ENCODE measurements around the gene STAP2.

Gene STAP2

DNA sequence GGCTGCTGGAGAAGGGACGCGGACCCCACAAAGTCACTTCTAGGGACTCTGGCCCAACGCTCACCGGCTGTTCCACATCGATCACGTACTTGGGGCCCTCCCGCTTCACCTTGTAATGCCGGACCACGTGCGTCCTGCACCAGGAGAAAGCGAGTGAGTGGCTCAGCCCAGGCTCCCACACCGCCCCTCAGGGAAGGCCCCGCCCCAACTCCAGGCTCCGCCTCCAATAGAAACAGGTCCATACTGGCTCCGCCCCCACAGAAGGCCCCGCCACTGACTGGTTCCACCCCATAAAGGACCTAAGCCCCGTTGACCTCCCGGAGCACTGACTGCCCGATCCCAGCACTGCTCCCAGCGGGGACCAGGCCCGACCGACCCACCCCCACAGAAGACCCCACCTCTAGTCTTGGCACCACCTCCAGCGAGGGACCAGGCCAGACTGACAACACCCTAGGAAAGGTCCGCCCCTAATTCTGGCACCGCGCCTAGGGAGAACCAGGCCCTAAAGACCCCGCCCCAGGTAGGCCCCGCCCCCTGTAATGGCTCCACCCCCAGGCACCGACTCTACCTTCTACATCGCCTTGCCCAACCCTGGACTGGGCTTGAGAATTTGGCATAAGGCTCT lies 11.3 kb downstream of the STAP2 start:
- DNase-seq (ENCODE audit: low spot score), result no peak

DNA sequence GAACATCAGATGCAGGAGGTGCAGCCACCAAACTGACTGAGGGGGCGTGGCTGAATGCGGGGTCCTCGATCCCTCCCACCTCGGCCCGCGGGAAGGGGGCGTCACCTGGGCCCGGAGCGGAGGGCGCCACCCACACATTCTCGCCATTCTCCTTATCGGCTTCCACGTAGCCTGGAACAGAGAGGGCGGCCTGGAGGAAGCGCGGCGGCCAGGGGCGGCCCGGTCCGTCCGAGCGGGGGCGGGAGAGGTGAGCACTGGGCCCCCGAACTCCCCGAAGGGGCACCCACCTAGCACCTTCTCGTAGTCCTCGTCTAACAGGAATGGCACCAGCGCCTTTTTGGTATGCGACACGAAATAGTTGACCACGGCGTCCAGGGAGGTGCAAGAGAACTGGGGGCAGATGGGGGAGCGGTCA lies 11.8 kb downstream of the STAP2 start:
- no peak for DNase-seq (ENCODE audit: low spot score)

DNA sequence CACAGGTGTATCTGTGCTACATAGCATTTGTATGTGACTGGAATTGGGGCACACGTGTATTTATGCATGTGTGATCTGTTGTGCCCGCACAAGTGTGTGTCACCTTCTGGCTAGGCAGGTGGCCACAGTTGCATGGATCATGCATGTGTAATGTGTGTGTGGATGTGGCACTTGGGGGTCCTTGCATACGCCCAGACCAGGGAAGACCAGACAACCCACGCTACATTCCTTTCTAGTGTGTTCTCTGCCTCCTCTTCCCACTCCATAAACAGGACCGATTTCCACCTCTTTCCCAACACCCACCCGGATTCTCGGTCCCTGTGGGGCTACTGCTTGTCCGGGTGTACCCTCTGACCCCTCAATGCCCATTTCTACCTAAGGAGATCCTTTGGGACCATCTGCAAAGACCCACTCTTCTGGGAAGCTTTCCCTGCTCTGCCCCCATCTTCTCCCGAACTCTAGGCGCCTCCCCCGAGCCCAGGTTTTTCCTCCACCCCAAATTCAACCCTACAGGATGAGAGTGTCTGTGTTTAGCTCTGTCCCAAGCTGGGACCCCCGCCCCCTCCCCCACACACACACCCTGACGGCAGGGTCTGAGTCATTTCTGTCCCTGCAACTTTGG lies 12.3 kb downstream of the STAP2 start:
- DNase-seq (ENCODE audit: low spot score), result no peak

DNA sequence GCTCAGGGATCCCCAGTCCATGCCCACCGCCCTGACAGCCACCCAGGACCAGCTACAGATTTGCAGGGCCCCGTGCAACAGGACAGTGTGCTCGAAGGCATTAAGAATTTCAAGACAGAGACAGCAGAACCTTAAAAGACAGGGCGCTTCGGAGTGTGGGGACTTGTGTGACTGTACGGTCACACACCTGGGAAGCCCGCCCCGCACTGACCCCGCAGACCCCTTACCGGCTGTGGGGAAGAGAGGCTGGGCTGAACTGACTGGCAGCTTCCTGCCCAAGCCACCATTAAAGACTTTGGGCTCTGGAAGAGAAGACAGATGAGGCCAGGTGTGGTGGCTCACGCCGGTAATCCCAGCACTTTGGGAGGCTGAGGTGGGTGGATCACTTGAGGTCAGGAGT lies 14.4 kb downstream of the STAP2 start:
- no peak for DNase-seq (ENCODE audit: low spot score)

DNA sequence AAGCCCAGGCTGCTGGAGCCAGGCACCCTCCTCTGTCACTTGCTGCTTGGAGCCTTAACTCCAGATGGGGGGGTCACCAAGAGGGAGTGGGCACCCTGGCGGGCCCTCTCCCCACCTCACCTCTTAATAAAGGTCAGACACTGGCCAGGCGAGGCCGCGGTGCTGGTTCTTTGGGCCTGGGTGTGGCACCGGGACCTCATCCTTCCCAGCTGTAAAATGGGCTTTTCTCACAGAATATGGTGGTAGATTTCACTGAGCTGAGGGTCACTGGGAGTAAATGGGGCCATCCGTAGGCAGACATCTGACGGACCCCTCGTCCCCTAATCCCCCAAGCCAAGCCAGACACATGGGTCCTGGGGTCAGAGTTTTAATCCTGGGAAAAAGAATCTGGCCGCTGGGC lies 14.9 kb downstream of the STAP2 start:
- no peak for DNase-seq (ENCODE audit: low spot score)

DNA sequence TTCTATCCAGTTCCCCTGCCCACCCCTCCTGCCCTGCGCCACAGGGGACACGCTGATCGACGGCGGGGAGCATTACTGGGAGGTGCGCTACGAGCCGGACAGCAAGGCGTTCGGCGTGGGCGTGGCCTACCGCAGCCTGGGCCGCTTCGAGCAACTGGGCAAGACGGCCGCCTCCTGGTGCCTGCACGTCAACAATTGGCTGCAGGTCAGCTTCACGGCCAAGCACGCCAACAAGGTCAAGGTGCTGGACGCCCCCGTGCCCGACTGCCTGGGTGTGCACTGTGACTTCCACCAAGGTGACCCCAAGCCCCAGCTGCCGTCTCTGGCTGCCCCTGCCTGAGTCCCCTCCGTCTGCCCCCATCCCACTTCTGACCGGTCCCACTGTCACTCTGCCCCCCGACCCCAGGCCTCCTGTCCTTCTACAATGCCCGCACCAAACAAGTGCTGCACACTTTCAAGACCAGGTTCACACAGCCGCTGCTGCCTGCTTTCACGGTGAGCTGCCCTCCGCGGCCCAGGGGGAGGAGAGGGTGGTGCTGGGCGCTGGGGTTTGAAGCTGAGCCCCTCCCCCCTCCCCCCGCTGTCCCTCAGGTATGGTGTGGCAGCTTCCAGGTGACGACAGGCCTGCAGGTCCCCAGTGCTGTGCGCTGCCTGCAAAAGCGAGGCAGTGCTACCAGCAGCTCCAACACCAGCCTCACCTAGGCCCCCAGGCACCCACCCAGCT lies 15.5 kb downstream of the STAP2 start:
- no peak for DNase-seq (ENCODE audit: low spot score)

DNA sequence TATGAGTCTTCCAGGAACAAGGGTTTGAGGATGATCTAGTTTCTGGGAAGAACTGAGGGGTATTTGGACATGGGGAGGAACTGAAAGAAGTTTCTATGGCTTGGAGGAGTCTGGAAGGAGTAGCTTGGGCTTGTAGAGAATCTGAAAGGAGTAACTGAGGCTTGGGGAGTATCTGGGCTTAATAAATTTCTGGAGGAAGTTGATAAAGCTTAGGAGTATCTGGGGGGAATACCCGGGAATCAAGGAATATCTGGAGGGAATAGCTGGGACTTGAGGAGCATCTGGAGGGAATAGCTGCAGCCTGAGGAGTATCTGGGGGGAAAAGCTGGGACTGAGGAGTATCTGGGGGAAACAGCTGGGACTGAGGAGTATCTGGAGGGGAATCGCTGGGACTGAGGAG lies 18.2 kb downstream of the STAP2 start:
- DNase-seq (ENCODE audit: low spot score), result no peak

DNA sequence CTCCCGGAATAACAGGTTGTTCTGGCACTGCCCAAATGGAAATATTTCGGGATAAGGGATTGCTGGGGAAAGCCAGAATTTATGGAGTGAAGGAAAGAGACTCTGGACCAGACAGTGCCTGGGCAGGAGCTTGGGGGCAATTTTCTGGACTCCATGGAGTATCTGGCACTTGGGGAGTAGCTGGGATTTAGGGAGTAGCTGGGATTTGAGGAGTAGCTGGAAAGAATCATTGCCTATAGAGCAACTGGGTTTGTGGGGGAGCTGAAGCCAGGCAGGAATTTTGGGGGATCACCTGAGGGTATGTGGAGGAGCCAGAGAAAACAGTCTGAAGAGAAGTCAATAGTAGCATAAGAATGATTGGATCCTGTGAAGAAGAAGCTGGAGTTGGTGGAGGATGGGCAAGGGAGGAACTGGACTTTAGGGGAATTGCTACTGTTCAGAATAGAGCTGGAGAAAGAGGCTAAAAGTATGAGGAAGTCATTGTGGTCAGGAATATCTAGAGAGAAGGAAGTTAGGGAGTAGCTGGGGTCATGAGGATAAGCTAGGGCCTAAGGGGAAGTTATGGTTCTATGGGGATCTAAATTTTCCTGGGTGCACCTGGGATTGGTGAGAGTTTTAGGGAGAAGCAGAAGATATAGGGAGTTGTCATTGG lies 19.4 kb downstream of the STAP2 start:
- DNase-seq (ENCODE audit: low spot score), result no peak

DNA sequence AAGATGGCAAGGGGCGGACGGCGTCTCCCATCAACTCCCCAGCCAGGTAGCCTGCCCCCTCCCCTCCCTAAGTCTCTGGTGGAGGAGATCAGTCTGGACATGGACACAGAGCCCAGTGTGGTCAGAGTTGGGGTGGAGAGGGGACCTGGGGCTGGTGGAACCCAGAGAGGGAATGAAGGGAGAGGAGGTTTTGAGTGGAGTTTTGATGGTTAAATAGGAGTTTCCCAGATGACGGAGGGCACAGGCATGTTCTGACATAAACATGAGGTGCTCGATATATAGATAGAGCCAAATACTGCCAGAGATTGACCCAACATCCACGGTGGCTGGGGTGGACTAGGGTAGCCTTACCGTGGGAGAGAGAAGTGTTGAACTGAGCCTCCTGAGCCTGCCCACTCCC lies 20.2 kb downstream of the STAP2 start:
- no peak for DNase-seq (ENCODE audit: low spot score)

DNA sequence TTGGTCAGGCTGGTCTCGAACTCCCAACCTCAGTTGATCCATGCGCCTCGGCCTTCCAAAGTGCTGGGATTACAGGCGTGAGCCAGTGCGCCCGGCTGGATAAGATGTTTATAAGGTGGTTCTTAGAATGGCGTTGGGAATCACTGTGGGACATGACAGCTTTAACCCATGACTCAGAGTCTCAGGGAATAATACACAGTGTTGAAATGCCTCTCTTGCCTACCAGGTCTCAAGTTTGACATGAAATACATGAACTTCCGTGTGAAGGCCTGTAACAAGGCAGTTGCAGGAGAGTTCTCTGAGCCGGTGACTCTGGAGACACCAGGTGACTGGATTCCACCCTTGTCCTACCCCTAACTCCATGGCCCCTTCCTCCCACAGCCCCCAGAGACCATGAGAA lies 21.7 kb downstream of the STAP2 start:
- DNase-seq (ENCODE audit: low spot score), result no peak

DNA sequence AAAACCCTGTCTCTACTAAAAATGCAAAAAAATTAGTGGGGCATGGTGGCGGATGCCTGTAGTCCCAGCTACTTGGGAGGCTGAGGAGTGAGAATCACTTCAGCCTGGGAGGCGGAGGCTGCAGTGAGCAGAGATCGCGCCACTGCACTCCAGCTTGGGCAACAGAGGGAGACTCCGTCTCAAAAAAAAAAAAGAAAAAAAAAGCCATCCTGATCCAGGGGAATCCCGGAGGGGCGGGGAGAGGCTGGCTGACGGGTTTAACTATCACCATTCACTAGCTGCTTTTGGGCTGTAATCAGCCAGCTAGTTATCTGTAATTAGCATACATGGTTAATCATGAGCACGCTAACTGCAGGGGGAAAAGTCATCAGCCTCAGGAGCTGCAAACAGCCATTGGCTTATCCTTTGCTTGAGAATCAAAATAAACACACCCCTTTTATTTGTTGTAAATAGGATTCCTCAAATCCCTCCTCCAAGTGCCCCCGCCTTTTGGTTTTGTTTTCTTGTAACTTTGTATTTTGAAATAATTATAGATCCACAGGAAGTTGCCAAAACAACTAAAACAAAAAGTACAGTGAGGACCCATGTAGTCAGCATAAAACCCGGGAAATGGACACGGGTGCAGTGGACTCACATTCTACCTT lies 24.7 kb downstream of the STAP2 start:
- DNase-seq (ENCODE audit: low spot score), result no peak

DNA sequence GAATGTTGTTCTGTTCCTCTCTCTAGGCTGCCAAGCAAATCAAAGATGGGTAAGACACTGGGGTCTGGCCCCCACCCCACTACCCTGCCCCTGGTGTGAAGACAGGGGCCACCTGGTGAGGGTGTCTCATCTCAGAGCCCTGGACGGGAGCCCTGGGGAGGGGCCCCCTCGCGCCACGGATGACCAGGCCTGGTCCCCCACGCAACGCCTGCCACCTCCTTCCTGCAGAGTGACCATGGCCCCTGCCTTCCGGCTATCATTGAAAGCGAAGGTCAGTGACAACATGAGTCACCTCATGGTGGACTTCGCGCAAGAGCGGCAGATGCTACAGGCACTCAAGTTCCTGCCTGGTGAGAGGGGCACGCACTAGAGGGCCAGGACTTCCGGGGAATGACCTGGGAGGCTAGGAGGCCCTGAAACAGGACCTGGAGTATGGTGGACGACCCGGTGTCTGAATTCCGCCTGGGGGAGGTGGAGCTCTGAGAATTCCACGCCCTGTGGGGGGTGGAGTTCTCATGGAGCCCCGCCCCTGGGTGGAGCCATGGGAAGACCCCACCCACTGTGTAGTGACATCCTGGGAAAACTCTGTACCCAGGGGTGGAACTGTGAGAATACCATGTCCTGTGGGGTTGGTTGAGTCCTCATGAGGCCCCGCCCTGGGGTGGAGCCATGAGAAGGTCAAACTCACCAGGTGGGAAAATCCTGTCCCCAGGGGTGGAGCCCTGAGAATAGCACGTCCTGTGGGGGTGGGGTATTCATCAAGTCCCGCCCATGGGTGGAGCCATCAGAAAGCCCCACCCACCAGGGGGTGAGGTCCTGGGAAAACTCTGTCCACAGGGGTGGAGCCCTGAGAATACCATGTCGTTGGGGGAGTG lies 28.1 kb downstream of the STAP2 start:
- DNase-seq (ENCODE audit: low spot score), result no peak

DNA sequence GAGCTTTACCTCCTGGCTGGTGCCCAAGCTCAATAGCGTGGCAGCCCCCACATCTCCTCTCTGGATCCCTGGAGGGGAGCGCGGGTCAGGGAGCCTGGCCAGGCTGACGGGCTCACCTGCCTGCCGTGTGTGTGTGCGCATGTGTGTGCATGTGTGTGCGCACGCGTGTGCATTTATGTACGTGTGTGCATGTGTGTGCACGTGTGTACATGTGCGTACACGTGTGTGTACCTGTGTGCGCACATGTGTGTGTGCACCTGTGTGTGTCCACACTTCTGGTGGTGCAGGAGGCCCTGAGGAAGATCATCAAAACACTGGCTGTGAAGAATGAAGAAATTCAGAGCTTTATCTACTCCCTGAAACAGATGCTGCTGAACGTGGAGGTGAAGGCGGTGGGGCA lies 33.0 kb downstream of the STAP2 start:
- DNase-seq (ENCODE audit: low spot score), result no peak

DNA sequence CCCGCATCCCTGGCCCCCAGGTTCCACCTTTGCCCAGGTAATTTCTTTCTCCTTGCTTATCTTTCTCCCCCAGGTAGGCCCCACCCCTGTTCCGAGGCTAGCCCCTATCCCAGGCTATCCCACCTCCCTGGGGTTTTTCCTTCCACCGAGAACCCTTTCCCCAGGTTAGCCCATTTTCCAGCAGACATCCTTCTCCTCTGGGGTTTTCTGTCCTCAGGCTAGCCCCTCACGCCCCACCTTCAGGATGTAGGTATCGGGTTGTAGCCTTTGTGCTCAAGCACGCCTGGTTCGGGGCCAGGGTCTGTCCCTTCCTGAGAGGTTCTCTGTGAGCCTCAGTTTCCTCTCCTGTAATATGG lies 33.4 kb downstream of the STAP2 start:
- no peak for DNase-seq (ENCODE audit: low spot score)

DNA sequence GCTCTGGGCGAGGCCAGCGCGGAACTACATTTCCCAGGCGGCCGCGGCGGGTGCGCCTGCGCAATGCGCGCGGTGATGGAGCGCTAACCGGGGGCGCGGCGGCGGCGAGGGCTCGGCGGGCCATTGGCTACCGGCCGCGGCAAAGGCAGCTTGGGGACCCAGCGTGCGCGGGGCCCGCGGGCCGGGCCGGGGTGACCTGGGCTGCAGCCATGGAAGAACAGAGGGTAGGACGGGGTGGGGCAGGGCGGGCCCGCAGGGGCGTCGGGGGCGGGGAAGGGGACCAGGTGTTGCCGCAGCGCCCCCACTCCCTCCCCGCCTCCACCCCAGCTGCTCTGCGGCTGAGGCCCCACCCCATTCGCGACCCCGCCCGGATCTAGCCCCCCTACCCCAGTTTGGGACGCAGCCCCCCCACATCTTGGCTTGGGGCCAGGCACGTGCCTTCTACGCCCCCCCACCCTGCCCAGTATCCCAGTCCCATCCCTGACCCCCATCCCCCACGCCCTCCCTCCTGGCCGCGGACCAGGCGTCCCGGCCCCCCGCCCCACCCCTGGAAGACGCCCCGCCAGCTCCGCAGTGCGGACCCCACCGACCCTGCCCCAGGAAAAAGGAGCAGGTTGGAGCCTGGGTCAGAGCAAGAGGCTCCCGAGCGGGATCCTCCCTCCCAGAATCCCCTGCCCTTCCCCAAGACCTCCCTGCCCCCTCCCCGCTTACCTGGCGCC lies 33.9 kb downstream of the STAP2 start, which contains the start of gene FSD1:
FSD1 (plus strand) TSS at position 61 of the 719 bp plus-strand sequence; CDS start at position 210, 149 bp downstream.
- DNase-seq (ENCODE audit: low spot score), result no peak

DNA sequence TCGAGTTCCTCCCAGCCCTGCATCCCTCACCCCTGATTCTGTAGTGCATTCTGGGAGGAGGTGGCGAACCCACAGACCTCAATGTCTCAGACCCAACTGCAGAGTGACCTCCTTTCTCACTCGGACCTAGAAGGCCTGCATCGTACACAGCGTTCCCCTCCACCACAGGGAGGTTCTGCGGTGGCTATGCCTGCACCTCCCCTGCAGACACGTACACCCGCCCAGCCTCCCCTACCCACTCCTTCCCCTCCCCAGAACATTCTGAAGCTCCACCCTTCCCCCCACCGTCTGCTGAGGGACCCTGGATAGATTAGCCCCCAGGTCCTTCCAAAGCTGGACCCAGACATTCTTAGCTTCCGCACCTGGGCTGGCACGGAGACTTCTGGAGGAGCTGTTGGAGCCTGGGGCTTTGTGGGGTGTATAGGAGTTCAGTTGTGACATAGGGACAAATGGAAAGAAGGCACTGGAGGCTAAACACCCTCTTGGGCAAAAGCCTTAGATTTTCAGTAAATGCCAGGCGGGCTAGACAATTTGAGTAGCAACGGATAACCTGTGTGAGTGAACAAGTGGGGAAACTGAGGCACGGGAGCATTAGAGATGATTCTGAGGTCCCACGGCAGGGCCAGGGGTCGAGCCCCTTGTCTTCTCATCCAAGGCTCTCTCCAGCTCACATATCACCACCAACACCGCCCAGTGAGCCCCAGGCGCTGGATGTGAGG lies 34.6 kb downstream of the STAP2 start:
- DNase-seq (ENCODE audit: low spot score), result no peak

DNA sequence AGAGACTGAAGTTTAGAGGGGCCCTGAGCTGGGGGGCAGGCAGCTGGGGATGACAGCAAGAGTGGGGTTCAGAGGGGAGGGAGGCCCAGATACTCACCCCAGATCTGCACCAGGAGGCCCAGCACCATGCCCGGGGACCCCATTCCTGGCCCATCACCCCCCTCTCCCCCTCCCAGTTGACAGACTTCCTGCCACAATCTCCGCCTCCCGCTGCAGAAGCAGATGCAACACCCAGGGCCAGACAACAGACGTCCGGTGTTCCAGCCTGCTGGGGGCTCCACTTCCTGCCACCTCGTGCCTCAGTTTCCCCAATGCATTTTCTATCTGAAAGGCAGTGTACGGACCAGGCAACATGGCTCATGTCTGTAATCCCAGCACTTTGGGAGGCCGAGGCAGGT lies 36.4 kb downstream of the STAP2 start, which contains the start of gene TMIGD2:
TMIGD2 (minus strand) TSS at position 147 of the 398 bp plus-strand sequence; CDS start at position 143, 4 bp downstream.
- no peak for DNase-seq (ENCODE audit: low spot score)

DNA sequence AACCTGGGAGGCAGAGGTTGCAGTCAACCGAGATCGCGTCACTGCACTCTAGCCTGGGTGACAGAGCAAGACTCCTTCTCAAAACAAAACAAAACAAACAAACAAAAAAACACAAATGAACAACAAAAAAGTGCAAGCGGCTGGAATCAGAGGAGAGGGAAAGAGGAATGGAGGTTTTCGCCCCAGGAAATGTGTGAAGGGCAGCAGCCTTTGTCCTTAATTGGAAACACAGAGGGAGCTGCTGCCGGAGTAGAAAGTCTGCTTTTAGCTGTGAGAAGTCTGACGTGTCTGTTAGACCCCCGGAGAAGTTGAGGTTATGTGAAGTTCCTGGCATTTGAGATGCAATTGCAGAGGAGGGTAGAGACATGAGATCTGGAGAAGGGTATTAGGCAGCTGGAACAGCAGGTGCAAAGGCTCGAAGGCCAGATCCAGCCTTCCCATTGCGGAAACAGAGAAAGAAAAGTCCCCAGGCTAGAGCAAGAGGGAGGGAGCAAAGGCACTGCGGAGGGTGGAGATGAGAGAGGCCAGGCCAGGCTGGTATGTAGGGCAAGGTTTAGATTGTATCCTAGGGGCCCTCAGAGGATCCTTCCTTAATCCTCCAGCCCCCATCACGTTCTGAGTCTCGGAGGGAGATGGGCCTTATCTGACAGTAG lies 36.9 kb downstream of the STAP2 start:
- DNase-seq (ENCODE audit: low spot score), result no peak

DNA sequence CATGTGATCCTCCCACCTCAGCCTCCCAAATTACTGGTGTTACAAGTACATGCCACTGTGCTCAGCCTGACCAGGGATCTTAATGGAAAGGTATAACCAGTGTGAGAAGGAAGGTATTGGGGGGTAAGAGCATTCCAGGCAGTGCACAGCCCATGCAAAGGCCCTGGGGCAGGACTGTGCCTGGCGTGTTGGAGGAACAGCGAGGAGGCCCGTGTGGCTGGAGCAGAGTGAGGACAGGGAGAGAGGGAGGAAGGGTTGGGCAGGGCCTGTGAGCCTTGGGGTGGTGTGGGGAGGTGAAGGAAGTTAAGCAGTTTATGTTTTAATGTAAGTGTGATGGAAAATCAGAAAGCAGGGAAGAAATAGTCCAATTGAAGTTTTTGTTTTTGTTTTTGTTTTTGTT lies 38.0 kb downstream of the STAP2 start:
- no peak for DNase-seq (ENCODE audit: low spot score)
